Measurements from ENCODE around the gene NPEPL1. TPM values are rescaled to one million over a fixed set of nuclear protein-coding genes. Genes with fewer than 3 reads are reported as not detected.
A peak's percentile ranks its signal among the peaks of the same experiment; 100 is the strongest.

NPEPL1 gene
- total and polyA plus RNA-seq, 2 of the 8 experiments (the other 6 are each of a cell fraction or from before 2014, with no cell fraction given): 12.4 to 26.8 TPM

DNA sequence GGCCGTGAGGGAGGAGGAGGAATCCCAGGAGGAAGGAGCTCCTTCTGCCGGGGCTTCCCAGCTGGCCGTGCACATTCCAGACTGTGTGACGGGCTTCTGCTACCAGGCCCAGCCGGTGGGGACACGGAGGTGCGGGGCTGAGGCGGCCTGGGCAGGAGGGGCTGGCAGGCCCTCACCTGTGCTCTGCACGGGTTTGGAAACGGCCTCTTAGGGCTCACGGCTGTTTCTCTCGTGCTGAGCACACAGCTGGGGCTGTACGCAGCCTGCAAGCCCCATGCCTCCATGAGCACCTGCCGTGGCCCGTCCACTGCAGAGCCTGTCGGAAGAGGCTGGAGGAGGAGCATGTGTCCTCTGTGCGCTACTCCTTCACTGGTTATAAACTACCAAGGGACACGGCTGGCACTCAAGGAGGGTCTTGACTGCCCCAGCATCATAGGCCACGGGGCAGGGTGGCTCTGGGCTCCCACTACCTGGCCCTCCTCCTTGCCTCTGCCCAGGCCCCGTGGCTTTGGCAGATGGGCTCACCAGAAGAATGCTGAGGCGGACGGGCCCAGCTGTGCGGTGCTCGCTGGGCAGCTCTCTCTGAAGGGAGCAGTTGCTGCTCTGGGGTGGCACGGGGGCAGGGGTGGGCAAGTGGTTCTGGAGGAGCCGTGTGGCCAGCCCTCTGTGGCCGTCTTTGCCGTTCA is 15.8 kb downstream of the NPEPL1 start:
- Histone ChIP-seq H3K14ac (ENCODE audit: insufficient read length) (no peak overlapping the region), H3K9ac (replicated peaks in 1 of 4; ENCODE audit: extremely low read depth in 1 of 4, low read depth in 3 of 4, low read length in 3 of 4) (no peak overlapping the region), H4K8ac (ENCODE audit: extremely low read depth, insufficient read depth, low read length) (no peak overlapping the region), H2AFZ (ENCODE audit: low read length) (no peak overlapping the region), H2BK20ac (ENCODE audit: low read length) (no peak overlapping the region), H3K23ac (ENCODE audit: insufficient read length) (no peak overlapping the region), H3K4me1 (replicated peaks in 1 of 4; ENCODE audit: control insufficient read depth in 3 of 4, insufficient read depth in 4 of 4, low read length in 3 of 4) (no peaks in the 10 kb centered on the region), H2AK5ac (ENCODE audit: low read depth, low read length) (no peak overlapping the region), H3K79me2 (ENCODE audit: control insufficient read depth in 1 of 2, insufficient read depth in 2 of 2, low read length in 2 of 2) (no peaks in the 10 kb centered on the region), H2BK120ac (replicated peaks; ENCODE audit: low read depth, low read length) (no peak overlapping the region), H2BK5ac (ENCODE audit: low read depth, low read length) (peak overlapping the region; percentile 28; the same call in 1 of the 2 replicates), H3K36me3 (ENCODE audit: control insufficient read depth in 2 of 4, insufficient read depth in 4 of 4, low read length in 3 of 4) (peaks cover 7 to 18% (median 8%) of the 10 kb centered on the region in 4 experiments; a peak in 7 of 8 replicates), H3K27me3 (replicated peaks in 1 of 4; ENCODE audit: control insufficient read depth in 3 of 4, extremely low read depth in 1 of 4, insufficient read depth in 3 of 4, low read length in 3 of 4) (no peaks in the 10 kb centered on the region), H2BK12ac (ENCODE audit: low read depth, low read length) (no peak overlapping the region), H3K18ac (ENCODE audit: extremely low read depth, low read length) (no peak overlapping the region), H3K79me1 (ENCODE audit: low read depth, low read length) (no peaks in the 10 kb centered on the region), H3K4me3 (ENCODE audit: extremely low read depth in 1 of 4, insufficient read depth in 2 of 4, low read depth in 3 of 4, low read length in 4 of 4) (no peak overlapping the region), H3K56ac (replicated peaks; ENCODE audit: insufficient read length, low read depth, low read length) (no peak overlapping the region), H3K23me2 (ENCODE audit: low read depth, low read length) (no peaks in the 10 kb centered on the region), H3K27ac (ENCODE audit: low read depth, low read length) (no peak overlapping the region), H3K4me2 (ENCODE audit: insufficient read depth in 1 of 2, low read depth in 2 of 2, low read length in 2 of 2) (no peak overlapping the region), H4K91ac (replicated peaks; ENCODE audit: insufficient read length, low read length) (no peak overlapping the region), H4K20me1 (replicated peaks in 1 of 2; ENCODE audit: control insufficient read depth in 1 of 2, insufficient read depth in 2 of 2, low read length in 2 of 2) (peaks cover 0 to 2% of the 10 kb centered on the region in 2 experiments), H4K5ac (ENCODE audit: insufficient read length, low read depth, low read length) (no peak overlapping the region), H3K4ac (replicated peaks; ENCODE audit: insufficient read length, low read depth, low read length) (no peak overlapping the region), H3K9me3 (ENCODE audit: insufficient read depth in 2 of 2, low read depth in 1 of 2, low read length in 1 of 2) (peaks cover 0 to 3% of the 10 kb centered on the region in 2 experiments; a peak in 1 of 4 replicates), H2BK15ac (ENCODE audit: low read length) (no peak overlapping the region)
- DNase-seq (ENCODE audit: low read depth in 1 of 2, low spot score in 2 of 2) (peak in 1 of 2 experiments; percentile 43), FAIRE-seq (no peak)
- ChIA-PET POLR2A (ENCODE audit: partially characterized antibody) (interaction anchor here (0.6 to 16.8 kb wide), 8 partner anchors 7 to 133 kb away, joined by 3 to 188 read pairs (median 3); partner anchors contain the start of gene NPEPL1), CTCF (ENCODE audit: partially characterized antibody) (interaction anchor here (0.7 to 1.4 kb wide), 3 partner anchors 14 to 113 kb away, joined by 3 to 5 read pairs (median 4); no protein-coding TSS in a partner anchor)
- 95% methylated on average over 28 of the region's 28 CpGs; no CpG with 5 or more reads in 1 of the 2 experiments for WGBS, 2 experiments (ENCODE audit: extremely low coverage in 1 of 2, insufficient coverage in 1 of 2, insufficient read length in 1 of 2, insufficient replicate concordance in 2 of 2, low coverage in 1 of 2, low lambda C conversion rate in 2 of 2, missing lambda C conversion rate in 1 of 2)
- TF ChIP-seq KDM5A (IDR thresholded peaks at IDR 0.05; ENCODE audit: low read length): no peak
- no peak for TF ChIP-seq CHD2 (IDR thresholded peaks at IDR 0.05; ENCODE audit: low read length)
- no peak for TF ChIP-seq SUZ12 (IDR thresholded peaks at IDR 0.05; ENCODE audit: low read length)
- no peak for TF ChIP-seq TAF1 (IDR thresholded peaks at IDR 0.05; ENCODE audit: low read depth, low read length)
- no peak for TF ChIP-seq EZH2 (IDR thresholded peaks at IDR 0.05; ENCODE audit: low read depth, low read length, severe bottlenecking)
- TF ChIP-seq KDM1A (IDR thresholded peaks at IDR 0.05; ENCODE audit: borderline replicate concordance, low read length): no peak
- no peak for TF ChIP-seq FOSL1 (IDR thresholded peaks at IDR 0.05; ENCODE audit: insufficient read depth, low read depth, low read length)
- no peak for TF ChIP-seq ZNF274 (IDR thresholded peaks at IDR 0.05; ENCODE audit: borderline replicate concordance, extremely low read depth, low read length)
- TF ChIP-seq EP300 (IDR thresholded peaks at IDR 0.05; ENCODE audit: borderline replicate concordance in 1 of 2, low read depth in 2 of 2, low read length in 2 of 2): no peak
- TF ChIP-seq MAFK (IDR thresholded peaks at IDR 0.05; ENCODE audit: low read depth, low read length): no peak
- TF ChIP-seq, protein P1, sequence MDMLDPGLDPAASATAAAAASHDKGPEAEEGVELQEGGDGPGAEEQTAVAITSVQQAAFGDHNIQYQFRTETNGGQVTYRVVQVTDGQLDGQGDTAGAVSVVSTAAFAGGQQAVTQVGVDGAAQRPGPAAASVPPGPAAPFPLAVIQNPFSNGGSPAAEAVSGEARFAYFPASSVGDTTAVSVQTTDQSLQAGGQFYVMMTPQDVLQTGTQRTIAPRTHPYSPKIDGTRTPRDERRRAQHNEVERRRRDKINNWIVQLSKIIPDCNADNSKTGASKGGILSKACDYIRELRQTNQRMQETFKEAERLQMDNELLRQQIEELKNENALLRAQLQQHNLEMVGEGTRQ (IDR thresholded peaks at IDR 0.05; ENCODE audit: low read length): no peak

Data from H1 (cell line).